Activated T-helper 9 cell treated with anti-CD3 and anti-CD28 coated beads, Interleukin-2, amount 50 U/mL, for 16 hours (primary cell): ENCODE data around the gene PPP2R3A.
"Not testable (repeated sequence)": the region's sequence is repeated elsewhere in the genome, so short reads cannot be mapped to it uniquely, and the experiment has no call there.

ENCODE experiments used
- DNase-seq: peaks from one replicate; pipeline ENCODE4 v3.0.0-alpha.2; 2020; ENCODE audit warnings: low read depth

PPP2R3A gene

DNA sequence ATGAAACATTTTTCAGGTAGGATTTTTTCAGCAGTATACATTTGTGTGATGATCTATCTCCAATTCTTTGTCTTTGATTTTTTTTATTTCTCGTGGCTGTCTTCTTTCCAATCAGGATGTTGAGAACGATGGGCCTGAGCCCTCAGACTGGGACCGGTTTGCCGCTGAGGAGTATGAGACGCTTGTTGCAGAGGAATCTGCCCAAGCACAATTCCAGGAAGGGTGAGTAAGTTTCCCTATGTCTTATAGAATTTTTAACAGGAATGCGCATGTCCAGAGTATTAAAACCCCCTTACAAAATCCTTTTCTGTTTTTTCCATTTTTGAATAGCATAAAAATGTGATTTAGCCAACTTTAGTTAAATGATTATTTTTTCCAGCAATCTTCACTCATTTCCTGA, 140.6 kb downstream of the PPP2R3A start:
- no peak for DNase-seq

GRCh38 chr3:136109499-136109898, 144.0 kb downstream of the PPP2R3A start:
- DNase-seq = no peak

GRCh38 chr3:136110481-136110880, 145.0 kb downstream of the PPP2R3A start:
- DNase-seq = no peak

DNA sequence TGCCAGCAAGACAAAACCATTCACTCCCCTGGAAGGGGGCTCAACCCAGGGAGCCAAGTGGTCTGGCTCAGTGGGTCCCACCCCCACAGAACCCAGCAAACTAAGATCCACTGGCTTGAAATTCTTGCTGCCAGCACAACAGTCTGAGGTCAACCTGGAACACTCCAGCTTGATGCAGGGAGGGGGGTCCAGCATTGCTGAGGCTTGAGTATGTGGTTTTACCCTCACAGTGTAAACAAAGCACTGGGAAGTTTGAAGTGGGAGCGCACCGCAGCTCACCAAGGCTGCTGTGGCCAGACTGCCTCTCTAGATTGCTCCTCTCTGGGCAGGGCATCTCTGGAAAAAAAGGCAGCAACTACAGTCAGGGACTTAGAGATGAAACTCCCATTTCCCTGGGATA, 148.9 kb downstream of the PPP2R3A start:
- no peak for DNase-seq

DNA sequence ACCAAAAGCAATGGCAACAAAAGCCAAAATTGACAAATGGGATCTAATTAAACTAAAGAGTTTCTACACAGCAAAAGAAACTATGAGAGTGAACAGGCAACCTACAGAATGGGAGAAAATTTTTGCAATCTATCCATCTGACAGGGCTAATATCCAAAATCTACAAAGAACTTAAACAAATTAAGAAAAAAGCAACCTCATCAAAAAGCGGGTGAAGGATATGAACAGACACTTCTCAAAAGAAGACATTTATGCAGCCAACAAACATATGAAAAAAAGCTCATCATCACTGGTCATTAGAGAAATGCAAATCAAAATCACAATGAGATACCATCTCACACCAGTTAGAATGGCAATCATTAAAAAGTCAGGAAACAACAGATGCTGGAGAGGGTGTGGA, 153.8 kb downstream of the PPP2R3A start:
- DNase-seq = not testable (repeated sequence)

DNA sequence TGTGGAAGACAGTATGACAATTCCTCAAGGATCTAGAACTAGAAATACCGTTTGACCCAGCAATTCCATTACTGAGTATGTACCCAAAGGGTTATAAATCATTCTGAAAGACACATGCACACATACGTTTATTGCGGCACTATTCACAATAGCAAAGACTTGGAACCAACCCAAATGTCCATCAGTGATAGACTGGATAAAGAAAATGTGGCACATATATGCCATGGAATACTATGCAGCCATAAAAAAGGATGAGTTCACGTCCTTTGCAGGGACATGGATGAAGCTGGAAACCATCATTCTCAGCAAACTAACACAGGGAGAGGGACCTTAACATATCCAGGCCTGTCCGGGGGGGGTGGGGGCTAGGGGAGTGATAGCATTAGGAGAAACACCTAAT, 154.3 kb downstream of the PPP2R3A start:
- not testable (repeated sequence) for DNase-seq

GRCh38 chr3:136120373-136121348, 155.1 kb downstream of the PPP2R3A start:
- no peak for DNase-seq

DNA sequence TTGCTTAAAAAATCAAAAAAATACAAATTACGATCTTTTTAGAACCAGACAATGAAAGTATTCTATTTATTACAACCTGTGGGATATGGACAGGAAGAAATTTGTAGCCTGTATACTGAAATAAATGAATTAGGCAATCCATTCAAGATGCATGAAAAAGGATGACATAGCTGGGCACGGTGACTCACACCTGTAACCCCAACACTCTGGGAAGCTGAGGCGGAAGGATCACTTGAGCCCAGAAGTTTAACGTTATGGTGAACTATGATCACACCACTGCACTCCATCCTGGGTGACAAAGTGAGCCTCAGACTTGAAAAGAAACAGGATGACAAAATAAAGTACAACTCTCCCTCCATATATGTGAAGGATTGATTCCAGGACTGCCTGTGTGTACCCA, 156.5 kb downstream of the PPP2R3A start:
- no peak for DNase-seq

DNA sequence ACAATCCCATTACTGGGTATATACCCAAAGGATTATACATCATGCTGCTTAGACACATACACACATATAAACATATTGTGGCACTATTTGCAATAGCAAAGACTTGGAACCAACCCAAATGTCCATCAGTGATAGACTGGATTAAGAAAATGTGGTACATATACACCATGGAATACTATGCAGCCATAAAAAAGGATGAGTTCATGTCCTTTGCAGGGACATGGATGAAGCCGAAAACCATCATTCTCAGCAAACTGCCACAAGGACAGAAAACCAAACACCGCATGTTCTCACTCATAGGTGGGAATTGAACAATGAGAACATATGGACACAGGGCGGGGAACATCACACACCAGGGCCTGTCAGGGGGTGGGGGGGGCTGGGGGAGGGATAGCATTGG, 166.1 kb downstream of the PPP2R3A start:
- not testable (repeated sequence) for DNase-seq

- no peak for DNase-seq
Observed at GRCh38 chr3:136134091-136134490, 168.6 kb downstream of the PPP2R3A start.

- DNase-seq = no peak
Observed at GRCh38 chr3:136135039-136135802, 169.7 kb downstream of the PPP2R3A start.

- no peak for DNase-seq
Observed at GRCh38 chr3:136136454-136136853, 170.9 kb downstream of the PPP2R3A start.

DNA sequence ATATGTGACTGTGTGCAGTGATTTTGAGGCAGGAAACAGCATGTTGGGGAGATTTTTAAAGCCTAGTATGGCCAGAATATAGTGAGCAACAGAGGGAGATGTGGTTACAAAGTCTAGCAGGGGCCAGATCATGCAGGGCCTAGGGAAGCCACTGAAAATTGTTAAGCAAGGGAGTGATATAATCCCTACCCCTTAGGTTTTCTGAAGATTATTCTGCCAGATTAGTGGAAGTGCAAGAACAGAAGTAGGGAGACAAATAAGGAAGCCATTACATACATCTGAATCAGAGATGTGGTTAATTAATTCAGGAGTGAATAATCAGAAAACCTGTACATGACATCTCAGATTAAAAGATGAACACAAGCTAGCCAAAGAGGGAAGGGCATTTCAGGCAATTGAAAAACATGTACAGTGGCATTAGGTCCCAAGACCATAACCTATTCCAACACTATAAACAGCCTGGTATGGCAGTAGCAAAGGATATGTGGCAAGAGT, 175.8 kb downstream of the PPP2R3A start:
- no peak for DNase-seq

GRCh38 chr3:136141891-136142290, 176.4 kb downstream of the PPP2R3A start:
- no peak for DNase-seq

- DNase-seq = no peak
Observed at GRCh38 chr3:136142592-136142991, 177.1 kb downstream of the PPP2R3A start.

GRCh38 chr3:136144397-136144796, 178.9 kb downstream of the PPP2R3A start:
- not testable (repeated sequence) for DNase-seq

DNA sequence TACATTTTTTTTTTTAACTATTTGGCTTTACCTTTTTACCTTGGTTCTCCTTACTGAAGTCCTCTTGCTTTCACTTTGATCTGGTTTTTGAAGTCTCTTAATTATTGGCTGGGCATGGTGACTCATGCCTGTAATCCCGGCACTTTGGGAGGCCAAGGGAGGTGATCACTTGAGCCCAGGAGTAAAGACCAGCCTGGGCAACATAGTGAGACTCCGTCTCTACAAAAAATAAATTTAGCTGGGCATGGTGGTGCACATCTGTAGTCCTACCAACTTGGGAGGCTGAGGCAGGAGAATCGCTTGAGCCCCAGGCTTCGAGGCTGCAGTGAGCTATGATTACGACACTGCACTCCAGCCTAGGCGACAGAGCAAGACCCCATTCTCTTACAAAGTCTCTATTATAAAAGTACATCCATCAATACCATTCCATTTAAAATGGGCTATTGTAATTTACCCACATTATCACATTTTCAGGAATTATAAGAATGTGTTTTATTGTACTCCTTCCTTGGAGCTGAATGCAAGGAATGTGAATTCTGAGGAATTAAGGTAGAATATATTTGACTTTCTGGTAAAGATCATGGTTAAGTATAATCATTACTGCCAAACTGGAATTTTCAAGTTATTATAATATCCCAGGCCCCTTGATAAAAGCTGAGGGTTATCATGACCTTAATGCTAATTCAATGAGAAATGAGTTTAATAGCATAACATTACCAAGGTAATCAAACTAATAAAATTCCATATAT, 181.6 kb downstream of the PPP2R3A start:
- DNase-seq = no peak

DNA sequence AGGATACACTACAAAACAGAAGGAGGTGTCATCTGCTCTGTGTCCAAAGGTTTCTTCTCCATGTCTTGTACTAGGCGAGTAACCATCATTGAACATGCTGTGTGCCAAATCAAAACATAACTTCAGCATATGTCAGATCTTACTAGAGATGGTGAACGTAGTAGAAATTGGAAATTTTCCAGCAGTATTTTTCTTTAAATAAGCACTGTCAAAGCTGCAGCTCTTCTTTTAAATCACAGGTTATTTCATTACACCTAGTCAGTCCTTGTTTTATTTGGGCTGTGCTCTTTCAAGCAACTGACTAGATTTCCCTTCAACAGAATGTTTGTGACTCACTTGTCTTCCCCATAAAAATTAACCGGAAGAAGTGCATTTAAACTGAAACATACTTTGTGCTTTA, 184.1 kb downstream of the PPP2R3A start:
- DNase-seq = no peak

DNA sequence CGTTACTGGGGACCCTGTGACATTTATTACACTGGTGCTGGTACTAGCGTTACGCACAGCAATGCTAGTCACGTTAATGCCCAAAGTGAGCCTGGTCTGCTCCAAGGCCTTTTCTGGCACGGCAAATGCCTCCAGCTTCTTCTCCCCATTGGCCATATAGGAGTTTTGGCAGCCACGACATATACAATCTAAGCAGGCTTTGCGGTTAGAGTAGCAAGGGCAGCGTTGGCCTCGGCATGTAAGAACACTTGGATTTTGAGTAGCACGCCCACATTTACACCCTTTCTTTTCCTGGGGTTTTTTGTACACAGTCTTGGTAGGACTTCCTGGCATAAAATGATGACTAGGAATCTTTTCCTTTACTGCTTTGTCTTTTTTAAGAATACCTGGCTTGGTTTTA, 185.7 kb downstream of the PPP2R3A start:
- DNase-seq = no peak

- no peak for DNase-seq
Observed at GRCh38 chr3:136152176-136152843, 186.8 kb downstream of the PPP2R3A start.

DNA sequence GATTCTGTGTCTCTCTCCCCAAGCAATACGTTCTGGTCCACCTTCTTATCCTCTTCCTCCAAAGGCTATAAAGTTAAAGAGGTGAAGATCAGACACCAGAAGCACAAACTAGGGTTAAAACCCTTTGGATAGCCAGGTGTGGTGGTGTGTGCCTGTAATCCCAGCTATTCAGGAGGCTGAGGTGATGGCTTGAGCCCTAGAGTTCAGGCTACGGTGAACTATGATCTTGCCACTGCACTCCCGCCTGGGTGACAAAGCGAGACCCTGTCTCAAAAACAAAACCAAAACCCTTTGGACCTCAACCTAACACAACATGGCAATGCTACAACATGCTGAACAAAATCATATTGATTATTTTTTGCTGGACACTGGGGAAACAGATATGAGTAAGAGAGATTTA, 187.4 kb downstream of the PPP2R3A start:
- DNase-seq = no peak

- no peak for DNase-seq
Observed at GRCh38 chr3:136161516-136161915, 196.0 kb downstream of the PPP2R3A start.
